H1 (cell line): ENCODE measurements around the gene CYP1A1. TPM values are rescaled to one million over a fixed set of nuclear protein-coding genes. Genes with fewer than 3 reads are reported as not detected.

ENCODE experiments used
- CTCF ChIA-PET: fragments of 300-600 bp; sonication (Branson Sonifier 250); formaldehyde crosslinking; loops from one replicate; lab custom pipeline; 2021; ENCODE audit not compliant: partially characterized antibody; lab: Charles Lee
- POLR2A ChIA-PET: fragments of 300-600 bp; sonication (Branson Sonifier 250); formaldehyde crosslinking; loops from one replicate; lab custom pipeline; 2021; ENCODE audit warnings: inconsistent platforms; ENCODE audit not compliant: partially characterized antibody; lab: Charles Lee
- DNase-seq, 2 experiments: peaks; one replicate each; pipeline versions ENCODE4 v3.0.0 to v3.0.0-alpha.2; 2010 to 2022; ENCODE audit warnings: low spot score in 2 of 2, low read depth in 1 of 2, mixed read lengths in 1 of 2
- FAIRE-seq: peaks from 2 replicates; lab custom pipeline; 2011; peaks lifted over from hg19 to GRCh38; lab: Jason Lieb, UNC
- H2AFZ ChIP-seq: 2 replicates; pipeline ENCODE4 v1.8.1; 2012; ENCODE audit warnings: low read length, inconsistent platforms
- H2AK5ac ChIP-seq: 2 replicates; pipeline ENCODE4 v1.6.1; 2013; ENCODE audit warnings: low read depth, low read length
- H2BK120ac ChIP-seq: replicated peaks from 2 replicates; pipeline ENCODE3; 2013; ENCODE audit warnings: low read depth, low read length, inconsistent platforms
- H2BK12ac ChIP-seq: 2 replicates; pipeline ENCODE4 v1.6.1; 2013; ENCODE audit warnings: low read depth, low read length
- H2BK15ac ChIP-seq: 2 replicates; pipeline ENCODE4 v1.6.1; 2013; ENCODE audit warnings: low read length
- H2BK20ac ChIP-seq: 2 replicates; pipeline ENCODE4 v1.6.1; 2013; ENCODE audit warnings: low read length
- H2BK5ac ChIP-seq: 2 replicates; pipeline ENCODE4 v1.6.1; 2013; ENCODE audit warnings: low read depth, low read length
- H3K14ac ChIP-seq: 2 replicates; pipeline ENCODE4 v1.6.1; 2013; ENCODE audit warnings: inconsistent platforms; ENCODE audit not compliant: insufficient read length
- H3K18ac ChIP-seq: 2 replicates; pipeline ENCODE4 v1.6.1; 2013; ENCODE audit warnings: low read length; ENCODE audit errors: extremely low read depth
- H3K23ac ChIP-seq: 2 replicates; pipeline ENCODE4 v1.6.1; 2013; ENCODE audit warnings: inconsistent platforms; ENCODE audit not compliant: insufficient read length
- H3K23me2 ChIP-seq: 2 replicates; pipeline ENCODE4 v1.6.1; 2013; ENCODE audit warnings: low read depth, low read length
- H3K27ac ChIP-seq: 2 replicates; pipeline ENCODE4 v1.6.1; 2011; ENCODE audit warnings: low read depth, low read length, inconsistent platforms
- H3K27me3 ChIP-seq, 4 experiments: replicated peaks in 1 of 4; 1 replicate in 1 of 4; 2 replicates in 3 of 4; pipeline versions ENCODE4 v1.6.1 to v1.8.1; 2011 to 2013; ENCODE audit warnings: low read length in 3 of 4, mild to moderate bottlenecking in 3 of 4, inconsistent platforms in 2 of 4, mixed read lengths in 2 of 4, moderate library complexity in 1 of 4; ENCODE audit not compliant: control insufficient read depth in 3 of 4, insufficient read depth in 3 of 4; ENCODE audit errors: extremely low read depth in 1 of 4
- H3K36me3 ChIP-seq, 4 experiments: 2 replicates each; pipeline versions ENCODE4 v1.6.1 to v1.8.1; 2011 to 2013; ENCODE audit warnings: mild to moderate bottlenecking in 4 of 4, low read length in 3 of 4, moderate library complexity in 2 of 4, control low read depth in 1 of 4, inconsistent platforms in 1 of 4; ENCODE audit not compliant: insufficient read depth in 4 of 4, control insufficient read depth in 2 of 4
- H3K4ac ChIP-seq: replicated peaks from 2 replicates; pipeline ENCODE3; 2013; ENCODE audit warnings: low read length, low read depth, mixed read lengths, inconsistent platforms; ENCODE audit not compliant: insufficient read length
- H3K4me1 ChIP-seq, 4 experiments: replicated peaks in 1 of 4; 1 replicate in 1 of 4; 2 replicates in 3 of 4; pipeline versions ENCODE4 v1.6.1 to v1.8.1; 2011 to 2013; ENCODE audit warnings: low read length in 3 of 4, inconsistent platforms in 2 of 4, mixed read lengths in 1 of 4; ENCODE audit not compliant: insufficient read depth in 4 of 4, control insufficient read depth in 3 of 4
- H3K4me2 ChIP-seq, 2 experiments: 2 replicates each; pipeline versions ENCODE4 v1.6.1 to v1.8.1; 2011 to 2013; ENCODE audit warnings: low read depth in 2 of 2, low read length in 2 of 2, control low read depth in 1 of 2, inconsistent platforms in 1 of 2, mild to moderate bottlenecking in 1 of 2; ENCODE audit not compliant: insufficient read depth in 1 of 2
- H3K4me3 ChIP-seq, 4 experiments: fragments of 200-600, 300-600 bp in 1 of 4; sonication (generic), shearing (Covaris generic), sonication (Bioruptor Twin) in 1 of 4; 2 replicates each; pipeline versions ENCODE4 v1.5.1 to v1.8.1; 2011 to 2016; ENCODE audit warnings: low read length in 4 of 4, low read depth in 3 of 4, control low read depth in 2 of 4, inconsistent platforms in 2 of 4, mild to moderate bottlenecking in 2 of 4, mixed read lengths in 1 of 4, moderate library complexity in 1 of 4; ENCODE audit not compliant: insufficient read depth in 2 of 4; ENCODE audit errors: extremely low read depth in 1 of 4
- H3K56ac ChIP-seq: replicated peaks from 2 replicates; pipeline ENCODE3; 2013; ENCODE audit warnings: low read depth, mild to moderate bottlenecking, mixed read lengths, low read length, inconsistent platforms; ENCODE audit not compliant: insufficient read length
- H3K79me1 ChIP-seq: 2 replicates; pipeline ENCODE4 v1.6.1; 2013; ENCODE audit warnings: low read depth, low read length, control low read depth
- H3K79me2 ChIP-seq, 2 experiments: 2 replicates each; pipeline versions ENCODE4 v1.6.1 to v1.8.1; 2012 to 2013; ENCODE audit warnings: low read length in 2 of 2, mild to moderate bottlenecking in 2 of 2, inconsistent platforms in 1 of 2; ENCODE audit not compliant: insufficient read depth in 2 of 2, control insufficient read depth in 1 of 2
- H3K9ac ChIP-seq, 4 experiments: replicated peaks in 1 of 4; 1 replicate in 1 of 4; 2 replicates in 3 of 4; pipeline versions ENCODE4 v1.6.1 to v1.8.1; 2011 to 2013; ENCODE audit warnings: low read depth in 3 of 4, low read length in 3 of 4, control low read depth in 2 of 4, mild to moderate bottlenecking in 2 of 4, moderate library complexity in 2 of 4, inconsistent platforms in 1 of 4; ENCODE audit errors: extremely low read depth in 1 of 4
- H3K9me3 ChIP-seq, 2 experiments: 2 replicates each; pipeline versions ENCODE4 v1.6.1 to v1.8.1; 2012 to 2013; ENCODE audit warnings: mild to moderate bottlenecking in 2 of 2, moderate library complexity in 2 of 2, control low read depth in 1 of 2, inconsistent platforms in 1 of 2, low read depth in 1 of 2, low read length in 1 of 2, mixed read lengths in 1 of 2; ENCODE audit not compliant: insufficient read depth in 2 of 2
- H4K20me1 ChIP-seq, 2 experiments: replicated peaks in 1 of 2; 2 replicates each; pipeline versions ENCODE3 to v1.8.1; 2011 to 2013; ENCODE audit warnings: inconsistent platforms in 2 of 2, low read length in 2 of 2, mild to moderate bottlenecking in 1 of 2; ENCODE audit not compliant: insufficient read depth in 2 of 2, control insufficient read depth in 1 of 2
- H4K5ac ChIP-seq: 2 replicates; pipeline ENCODE4 v1.6.1; 2013; ENCODE audit warnings: low read length, low read depth, mixed read lengths, inconsistent platforms; ENCODE audit not compliant: insufficient read length
- H4K8ac ChIP-seq: 2 replicates; pipeline ENCODE4 v1.8.0; 2013; ENCODE audit warnings: mild to moderate bottlenecking, moderate library complexity, low read length, inconsistent platforms; ENCODE audit not compliant: insufficient read depth; ENCODE audit errors: extremely low read depth
- H4K91ac ChIP-seq: replicated peaks from 2 replicates; pipeline ENCODE3; 2013; ENCODE audit warnings: low read length, mixed read lengths, inconsistent platforms; ENCODE audit not compliant: insufficient read length
- RFX5 ChIP-seq: IDR thresholded peaks from 2 replicates; pipeline ENCODE4 v1.6.1; 2011; ENCODE audit warnings: low read depth, low read length, improper control_type of control experiment, borderline replicate concordance
- WGBS, 2 experiments: shearing (Covaris generic) in 1 of 2; methylation state at CpG; one replicate each; pipeline versions ENCODE4 v1.1.6 to v1.1.7; 2013 to 2015; ENCODE audit warnings: low lambda C conversion rate in 2 of 2, mixed read lengths in 2 of 2, inconsistent platforms in 1 of 2, low coverage in 1 of 2, missing lambda C conversion rate in 1 of 2; ENCODE audit not compliant: insufficient replicate concordance in 2 of 2, insufficient coverage in 1 of 2, insufficient read length in 1 of 2; ENCODE audit errors: extremely low coverage in 1 of 2, missing lambda C conversion rate in 1 of 2; 5-methylcytosine and 5-hydroxymethylcytosine counted together
- polyA plus RNA-seq, 7 experiments: library from polyadenylated mRNA; depleted of rRNA in 3 of 7; stranded (reverse) in 5 of 7; unstranded in 2 of 7; fragments of >200 nt in 5 of 7; fragments of 200-250 nt in 2 of 7; gene quantifications; 1 replicate in 5 of 7; 2 replicates in 1 of 7; 4 replicates in 1 of 7; pipeline versions ENCODE4 v1.2.1 to v1.2.3, GENCODE V29; 2011 to 2013; ENCODE audit warnings: missing spikeins in 2 of 7, mixed read lengths in 2 of 7
- total RNA-seq: library from RNA; stranded (reverse); fragmentation: NEBNext Ultra II Directional; extraction: Animal tissue kit (Norgen Biotek cat#: 25700); gene quantifications from 2 replicates; pipeline ENCODE4 v1.2.1, GENCODE V29; 2021
- TF ChIP-seq, protein P1 (sequence below), 3 experiments: IDR thresholded peaks; 1 replicate in 2 of 3; 2 replicates in 1 of 3; pipeline versions ENCODE4 v1.5.1 to v1.6.1; 2011; ENCODE audit warnings: low read length in 3 of 3, mild to moderate bottlenecking in 3 of 3, inconsistent platforms in 2 of 3, low read depth in 1 of 3, moderate library complexity in 1 of 3; ENCODE audit not compliant: insufficient read depth in 1 of 3; ENCODE audit errors: control extremely low read depth in 1 of 3

The CYP1A1 gene
- total and polyA plus RNA-seq, 2 of the 8 experiments (the other 6 are each of a cell fraction or from before 2014, with no cell fraction given), result 0.32 to 0.35 TPM

DNA sequence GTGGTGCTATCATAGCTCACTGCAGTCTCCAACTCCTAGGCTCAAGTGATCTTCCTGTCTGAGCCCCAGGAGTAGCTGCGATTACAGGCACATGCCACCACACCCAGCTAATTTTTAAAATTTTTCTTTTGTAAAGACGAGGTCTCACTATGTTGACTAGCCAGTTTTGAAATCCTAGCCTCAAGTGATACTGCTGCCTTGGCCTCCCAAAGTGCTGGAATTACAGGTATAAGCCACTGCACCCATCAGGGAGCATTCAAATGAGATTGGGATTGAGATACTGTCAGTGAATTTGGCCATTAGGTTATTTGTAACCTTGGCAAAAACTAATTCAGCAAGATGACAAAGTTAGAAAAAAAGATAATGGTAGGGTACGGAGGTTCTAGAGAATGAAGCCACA, 51.2 kb downstream of the CYP1A1 start:
- ChIA-PET POLR2A (interaction anchor here (1.1 kb wide), 1 partner anchor 125 kb away, joined by 3 read pairs; no protein-coding TSS in a partner anchor), CTCF (interaction anchor here (0.7 to 1.3 kb wide), 5 partner anchors 15 to 227 kb away, joined by 3 to 4 read pairs (median 3); no protein-coding TSS in a partner anchor)
- Histone ChIP-seq H4K91ac (no peak overlapping the region), H3K18ac (no peak overlapping the region), H4K5ac (no peak overlapping the region), H4K8ac (no peak overlapping the region), H3K14ac (no peak overlapping the region), H3K4me3 (no peak overlapping the region), H2BK120ac (no peak overlapping the region), H3K4ac (no peak overlapping the region), H2BK12ac (no peak overlapping the region), H3K36me3 (peaks cover 6 to 17% (median 12%) of the 10 kb centered on the region in 4 experiments; a peak in 5 of 8 replicates), H2BK5ac (no peak overlapping the region), H3K9me3 (no peaks in the 10 kb centered on the region), H4K20me1 (peaks cover 2 to 5% of the 10 kb centered on the region in 2 experiments), H2AFZ (no peak overlapping the region), H3K4me1 (no peaks in the 10 kb centered on the region), H3K56ac (no peak overlapping the region), H3K4me2 (no peak overlapping the region), H3K79me1 (peaks cover 3% of the 10 kb centered on the region; the same call in 1 of the 2 replicates), H3K9ac (no peak overlapping the region), H3K27ac (no peak overlapping the region), H2AK5ac (no peak overlapping the region), H3K23me2 (no peaks in the 10 kb centered on the region), H3K79me2 (peaks cover 0 to 20% of the 10 kb centered on the region in 2 experiments; a peak in 2 of 4 replicates), H2BK20ac (no peak overlapping the region), H3K23ac (no peak overlapping the region), H3K27me3 (no peaks in the 10 kb centered on the region), H2BK15ac (no peak overlapping the region)
- WGBS, 2 experiments, result 94% methylated on average over 3 of the region's 3 CpGs; no CpG with 5 or more reads in 1 of the 2 experiments
- FAIRE-seq (no peak), DNase-seq (no peak)
- no peak for TF ChIP-seq RFX5
- TF ChIP-seq, protein P1, sequence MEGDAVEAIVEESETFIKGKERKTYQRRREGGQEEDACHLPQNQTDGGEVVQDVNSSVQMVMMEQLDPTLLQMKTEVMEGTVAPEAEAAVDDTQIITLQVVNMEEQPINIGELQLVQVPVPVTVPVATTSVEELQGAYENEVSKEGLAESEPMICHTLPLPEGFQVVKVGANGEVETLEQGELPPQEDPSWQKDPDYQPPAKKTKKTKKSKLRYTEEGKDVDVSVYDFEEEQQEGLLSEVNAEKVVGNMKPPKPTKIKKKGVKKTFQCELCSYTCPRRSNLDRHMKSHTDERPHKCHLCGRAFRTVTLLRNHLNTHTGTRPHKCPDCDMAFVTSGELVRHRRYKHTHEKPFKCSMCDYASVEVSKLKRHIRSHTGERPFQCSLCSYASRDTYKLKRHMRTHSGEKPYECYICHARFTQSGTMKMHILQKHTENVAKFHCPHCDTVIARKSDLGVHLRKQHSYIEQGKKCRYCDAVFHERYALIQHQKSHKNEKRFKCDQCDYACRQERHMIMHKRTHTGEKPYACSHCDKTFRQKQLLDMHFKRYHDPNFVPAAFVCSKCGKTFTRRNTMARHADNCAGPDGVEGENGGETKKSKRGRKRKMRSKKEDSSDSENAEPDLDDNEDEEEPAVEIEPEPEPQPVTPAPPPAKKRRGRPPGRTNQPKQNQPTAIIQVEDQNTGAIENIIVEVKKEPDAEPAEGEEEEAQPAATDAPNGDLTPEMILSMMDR (IDR thresholded peaks at IDR 0.05; ENCODE audit: control extremely low read depth in 1 of 3, insufficient read depth in 1 of 3, low read depth in 1 of 3, low read length in 3 of 3), result no peak
